Vagina (tissue), 2 donors: ENCODE measurements around the gene ARHGEF12.

ENCODE experiments used
- POLR2A ChIP-seq, 2 donors: fragments of 450-650 bp; IDR thresholded peaks; one replicate each; pipeline ENCODE4 v1.6.1; 2017; ENCODE audit warnings: antibody characterized with exemption in 2 of 2, mild to moderate bottlenecking in 2 of 2, moderate library complexity in 2 of 2
- POLR2AphosphoS5 ChIP-seq, 2 donors: sonication (generic); formaldehyde crosslinking; IDR thresholded peaks; one replicate each; pipeline ENCODE4 v1.9.0; 2017; ENCODE audit warnings: antibody characterized with exemption in 2 of 2, mild to moderate bottlenecking in 2 of 2, low read depth in 1 of 2; ENCODE audit not compliant: insufficient read depth in 1 of 2
- TF ChIP-seq, protein P1 (sequence below), 3 experiments: fragments of 450-650 bp in 2 of 3; fragments of 200-600 bp in 1 of 3; sonication (generic) in 1 of 3; IDR thresholded peaks; one replicate each; pipeline ENCODE4 v1.5.1; 2017 to 2019; ENCODE audit warnings: antibody characterized with exemption in 3 of 3, mild to moderate bottlenecking in 2 of 3, moderate library complexity in 2 of 3

DNA sequence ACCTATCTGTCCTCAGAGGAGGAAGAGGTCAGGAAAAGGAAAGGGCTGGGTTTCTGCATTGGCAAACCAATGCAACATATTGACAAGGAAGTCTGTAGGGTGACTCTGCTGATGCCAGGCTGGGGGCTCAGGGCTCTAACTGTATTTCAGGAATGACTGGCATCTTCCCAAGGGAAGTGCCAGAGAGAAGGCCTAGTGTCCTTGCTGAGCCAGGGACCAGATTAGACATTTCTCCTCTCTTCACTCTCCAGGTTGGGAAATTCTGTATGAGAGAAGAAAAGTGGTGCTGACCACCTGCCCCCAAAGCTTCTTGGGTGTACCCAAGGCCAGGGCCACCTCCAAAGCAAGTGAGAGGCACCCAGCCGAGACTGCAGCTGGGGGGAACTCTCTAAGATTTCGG is 202.5 kb downstream of the ARHGEF12 start:
- TF ChIP-seq, protein P1, sequence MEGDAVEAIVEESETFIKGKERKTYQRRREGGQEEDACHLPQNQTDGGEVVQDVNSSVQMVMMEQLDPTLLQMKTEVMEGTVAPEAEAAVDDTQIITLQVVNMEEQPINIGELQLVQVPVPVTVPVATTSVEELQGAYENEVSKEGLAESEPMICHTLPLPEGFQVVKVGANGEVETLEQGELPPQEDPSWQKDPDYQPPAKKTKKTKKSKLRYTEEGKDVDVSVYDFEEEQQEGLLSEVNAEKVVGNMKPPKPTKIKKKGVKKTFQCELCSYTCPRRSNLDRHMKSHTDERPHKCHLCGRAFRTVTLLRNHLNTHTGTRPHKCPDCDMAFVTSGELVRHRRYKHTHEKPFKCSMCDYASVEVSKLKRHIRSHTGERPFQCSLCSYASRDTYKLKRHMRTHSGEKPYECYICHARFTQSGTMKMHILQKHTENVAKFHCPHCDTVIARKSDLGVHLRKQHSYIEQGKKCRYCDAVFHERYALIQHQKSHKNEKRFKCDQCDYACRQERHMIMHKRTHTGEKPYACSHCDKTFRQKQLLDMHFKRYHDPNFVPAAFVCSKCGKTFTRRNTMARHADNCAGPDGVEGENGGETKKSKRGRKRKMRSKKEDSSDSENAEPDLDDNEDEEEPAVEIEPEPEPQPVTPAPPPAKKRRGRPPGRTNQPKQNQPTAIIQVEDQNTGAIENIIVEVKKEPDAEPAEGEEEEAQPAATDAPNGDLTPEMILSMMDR (IDR thresholded peaks at IDR 0.05): no peak
- TF ChIP-seq POLR2A (IDR thresholded peaks at IDR 0.05) (no peak), POLR2AphosphoS5 (IDR thresholded peaks at IDR 0.05; ENCODE audit: insufficient read depth in 1 of 2, low read depth in 1 of 2) (no peak)
